PC-9 (cell line): ENCODE measurements around the gene CPHXL. TPM values are rescaled to one million over a fixed set of nuclear protein-coding genes. Genes with fewer than 3 reads are reported as not detected.

ENCODE experiments used
- BruUV-seq: library from RNA; stranded (reverse); fragments of 400-500 nt; replicated peaks from 2 replicates; lab custom pipeline; 2021; lab: Mats Ljungman, UMichigan
- CTCF ChIA-PET: fragments of 300-600 bp; sonication (Branson Sonifier 250); formaldehyde crosslinking; loops from one replicate; lab custom pipeline; 2022; ENCODE audit warnings: antibody characterized with exemption; lab: Charles Lee
- POLR2A ChIA-PET: fragments of 300-600 bp; sonication (Branson Sonifier 250); formaldehyde crosslinking; loops from one replicate; lab custom pipeline; 2022; ENCODE audit warnings: antibody characterized with exemption; ENCODE audit not compliant: unreplicated experiment; lab: Charles Lee
- DNase-seq, 2 experiments: peaks; one replicate each; pipeline versions ENCODE4 v3.0.0 to v3.0.0-alpha.2; 2015 to 2022; ENCODE audit warnings: mixed read lengths in 1 of 2
- H2AFZ ChIP-seq: fragments of 200-600 bp; sonication (generic); 2 replicates; pipeline ENCODE4 v1.8.1; 2017; ENCODE audit warnings: antibody characterized with exemption
- H3F3A ChIP-seq: fragments of 200-600 bp; sonication (generic); 2 replicates; pipeline ENCODE4 v1.8.1; 2017; ENCODE audit warnings: antibody characterized with exemption, mild to moderate bottlenecking, low read depth; ENCODE audit not compliant: insufficient read depth
- H3K27ac ChIP-seq: fragments of 200-600 bp; sonication (generic); 2 replicates; pipeline ENCODE4 v1.6.1; 2016; ENCODE audit warnings: mixed run types
- H3K27me3 ChIP-seq: fragments of 200-600 bp; sonication (generic); 2 replicates; pipeline ENCODE4 v1.6.1; 2016; ENCODE audit warnings: low read depth, mixed run types; ENCODE audit not compliant: insufficient read depth
- H3K36me3 ChIP-seq: fragments of 200-600 bp; sonication (generic); 2 replicates; pipeline ENCODE4 v1.6.1; 2016; ENCODE audit warnings: low read depth, mixed run types
- H3K4me1 ChIP-seq: fragments of 200-600 bp; sonication (generic); replicated peaks from 2 replicates; pipeline ENCODE4 v1.6.1; 2016; ENCODE audit warnings: mixed run types; ENCODE audit not compliant: insufficient read depth
- H3K4me2 ChIP-seq: fragments of 200-600 bp; sonication (generic); 2 replicates; pipeline ENCODE4 v1.6.1; 2017; ENCODE audit warnings: mixed run types
- H3K4me3 ChIP-seq: fragments of 200-600 bp; sonication (generic); 2 replicates; pipeline ENCODE4 v1.6.1; 2016; ENCODE audit warnings: mixed run types
- H3K79me2 ChIP-seq: fragments of 200-600 bp; sonication (generic); 2 replicates; pipeline ENCODE4 v1.6.1; 2017; ENCODE audit warnings: low read depth, mixed run types
- H3K9me2 ChIP-seq: fragments of 200-600 bp; sonication (generic); 2 replicates; pipeline ENCODE4 v1.8.1; 2017; ENCODE audit warnings: mild to moderate bottlenecking; ENCODE audit not compliant: insufficient read depth
- H3K9me3 ChIP-seq: fragments of 200-600 bp; sonication (generic); 2 replicates; pipeline ENCODE4 v1.8.1; 2016; ENCODE audit warnings: low read depth; ENCODE audit not compliant: insufficient read depth
- H4K20me1 ChIP-seq: fragments of 200-600 bp; sonication (generic); 2 replicates; pipeline ENCODE4 v1.8.1; 2017; ENCODE audit not compliant: insufficient read depth
- EZH2 ChIP-seq: fragments of 200-600 bp; sonication (generic); IDR thresholded peaks from 2 replicates; pipeline ENCODE4 v1.8.0; 2017; ENCODE audit warnings: antibody characterized with exemption, low read depth
- intact Hi-C: fragments of 100-400 bp; cut with micrococcal nuclease; formaldehyde crosslinking; loops from one replicate; pipeline ENCODE4 v1.10.0; 2022; ENCODE audit not compliant: unreplicated experiment
- total RNA-seq: library from RNA; stranded (reverse); gene quantifications from 2 replicates; pipeline ENCODE4 v1.2.3, GENCODE V29; 2021
- TF ChIP-seq, protein P1 (sequence below): fragments of 200-600 bp; sonication (generic); conservative IDR thresholded peaks from 2 replicates; pipeline ENCODE4 v1.6.1; 2017; ENCODE audit warnings: mixed run types, antibody characterized with exemption, mild to moderate bottlenecking, moderate library complexity

CPHXL gene
- total RNA-seq, 1 experiment from 2014 or later = not detected

DNA sequence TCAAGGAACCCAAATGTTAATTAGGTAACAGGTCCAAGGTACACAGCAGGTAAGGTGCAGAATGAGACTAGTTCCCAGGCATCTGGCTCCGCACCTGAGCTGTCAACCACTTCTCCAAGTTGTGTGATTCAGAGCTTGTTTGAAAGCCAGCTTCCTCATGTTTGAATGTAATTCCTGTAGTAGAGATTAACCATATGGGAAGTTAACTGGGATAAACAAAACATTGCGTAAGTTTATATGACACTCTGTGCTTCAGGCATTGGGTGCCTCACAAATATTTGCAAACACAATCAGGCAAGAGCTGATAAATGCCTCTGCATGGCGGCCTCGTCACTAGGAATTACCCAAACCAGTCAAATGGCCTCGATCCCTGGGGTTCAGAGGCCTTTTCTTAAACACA, 27.9 kb upstream of the CPHXL start:
- Histone ChIP-seq H3K4me2 (no peak overlapping the region), H2AFZ (no peak overlapping the region), H3F3A (no peaks in the 10 kb centered on the region), H3K4me3 (no peak overlapping the region), H3K79me2 (no peaks in the 10 kb centered on the region), H3K4me1 (no peaks in the 10 kb centered on the region), H3K9me3 (no peaks in the 10 kb centered on the region), H4K20me1 (no peaks in the 10 kb centered on the region), H3K27ac (no peak overlapping the region), H3K27me3 (0 out of 2 replicates have a peak, but pooled peaks cover 20% of the 10 kb centered on the region), H3K9me2 (no peaks in the 10 kb centered on the region), H3K36me3 (no peaks in the 10 kb centered on the region)
- peak in 1 of 2 experiments; percentile 88 for DNase-seq
- POLR2A ChIA-PET = no interaction called here
- TF ChIP-seq, protein P1, sequence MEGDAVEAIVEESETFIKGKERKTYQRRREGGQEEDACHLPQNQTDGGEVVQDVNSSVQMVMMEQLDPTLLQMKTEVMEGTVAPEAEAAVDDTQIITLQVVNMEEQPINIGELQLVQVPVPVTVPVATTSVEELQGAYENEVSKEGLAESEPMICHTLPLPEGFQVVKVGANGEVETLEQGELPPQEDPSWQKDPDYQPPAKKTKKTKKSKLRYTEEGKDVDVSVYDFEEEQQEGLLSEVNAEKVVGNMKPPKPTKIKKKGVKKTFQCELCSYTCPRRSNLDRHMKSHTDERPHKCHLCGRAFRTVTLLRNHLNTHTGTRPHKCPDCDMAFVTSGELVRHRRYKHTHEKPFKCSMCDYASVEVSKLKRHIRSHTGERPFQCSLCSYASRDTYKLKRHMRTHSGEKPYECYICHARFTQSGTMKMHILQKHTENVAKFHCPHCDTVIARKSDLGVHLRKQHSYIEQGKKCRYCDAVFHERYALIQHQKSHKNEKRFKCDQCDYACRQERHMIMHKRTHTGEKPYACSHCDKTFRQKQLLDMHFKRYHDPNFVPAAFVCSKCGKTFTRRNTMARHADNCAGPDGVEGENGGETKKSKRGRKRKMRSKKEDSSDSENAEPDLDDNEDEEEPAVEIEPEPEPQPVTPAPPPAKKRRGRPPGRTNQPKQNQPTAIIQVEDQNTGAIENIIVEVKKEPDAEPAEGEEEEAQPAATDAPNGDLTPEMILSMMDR = no peak
- no peak for TF ChIP-seq EZH2
- CTCF ChIA-PET = no interaction called here
- BruUV-seq = no TSS peak
- intact Hi-C loops = no loop called here

DNA sequence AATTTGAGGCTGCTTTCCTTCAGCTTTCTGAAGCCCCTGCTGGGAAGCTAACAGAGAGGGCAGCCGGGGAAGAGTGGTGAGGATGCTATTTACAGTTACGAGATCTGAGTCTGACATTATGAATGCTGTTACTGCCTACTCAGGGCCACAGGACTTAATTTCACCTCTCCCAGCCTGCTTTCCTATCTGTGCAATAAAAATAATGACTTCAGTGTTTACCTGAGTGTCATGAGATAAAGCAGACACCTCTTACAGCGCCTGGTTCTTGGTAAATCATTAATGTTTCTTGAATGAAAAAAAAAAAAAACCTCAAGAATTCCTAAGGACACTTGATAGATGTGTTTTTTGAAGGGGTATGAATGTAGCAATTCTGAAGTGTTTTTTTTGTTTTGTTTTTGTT, 24.2 kb upstream of the CPHXL start:
- no peak overlapping the region for H3K27ac ChIP-seq
- no peaks in the 10 kb centered on the region for H3F3A ChIP-seq
- H3K4me3 ChIP-seq = no peak overlapping the region
- no peaks in the 10 kb centered on the region for H3K79me2 ChIP-seq
- H3K27me3 ChIP-seq = 0 out of 2 replicates have a peak, but pooled peaks cover 27% of the 10 kb centered on the region
- no peak overlapping the region for H2AFZ ChIP-seq
- no peak for DNase-seq
- no peaks in the 10 kb centered on the region for H3K9me2 ChIP-seq
- H4K20me1 ChIP-seq = no peaks in the 10 kb centered on the region
- TF ChIP-seq, protein P1 = no peak
- no peak for TF ChIP-seq EZH2
- ChIA-PET POLR2A (no interaction called here), CTCF (no interaction called here)
- intact Hi-C loops = no loop called here
- H3K4me1 ChIP-seq = no peaks in the 10 kb centered on the region
- H3K36me3 ChIP-seq = no peaks in the 10 kb centered on the region
- H3K4me2 ChIP-seq = no peak overlapping the region
- BruUV-seq = no TSS peak
- no peaks in the 10 kb centered on the region for H3K9me3 ChIP-seq

DNA sequence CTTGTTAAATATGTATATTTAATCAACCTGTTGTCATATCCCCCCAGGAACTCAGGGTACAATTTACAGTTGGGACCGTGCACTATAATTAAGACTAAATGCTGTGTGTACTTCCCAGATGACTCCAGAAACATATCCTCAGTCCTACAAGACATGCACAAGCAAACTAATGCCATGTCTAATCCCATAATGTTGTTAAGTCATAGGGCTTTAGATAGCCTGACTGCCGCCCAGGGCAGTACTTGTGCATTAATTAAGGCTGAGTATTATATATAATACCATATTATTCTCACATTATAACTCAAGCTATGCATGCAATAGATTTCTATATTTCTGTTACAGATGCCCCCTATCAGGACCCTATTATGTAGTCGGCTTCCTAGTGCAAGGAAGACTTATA, 20.1 kb upstream of the CPHXL start:
- POLR2A ChIA-PET = no interaction called here
- H3K79me2 ChIP-seq = no peaks in the 10 kb centered on the region
- peaks cover 4% of the 10 kb centered on the region; the same call in 1 of the 2 replicates for H3K9me3 ChIP-seq
- H3K36me3 ChIP-seq = no peaks in the 10 kb centered on the region
- no peaks in the 10 kb centered on the region for H3K4me1 ChIP-seq
- TF ChIP-seq EZH2 = no peak
- TF ChIP-seq, protein P1 = no peak
- no peaks in the 10 kb centered on the region for H3K9me2 ChIP-seq
- no peaks in the 10 kb centered on the region for H4K20me1 ChIP-seq
- no peaks in the 10 kb centered on the region for H3F3A ChIP-seq
- no peak for DNase-seq
- no peak overlapping the region for H3K4me3 ChIP-seq
- CTCF ChIA-PET = no interaction called here
- BruUV-seq = no TSS peak
- H3K27ac ChIP-seq = no peak overlapping the region
- intact Hi-C loops = no loop called here
- H3K27me3 ChIP-seq = 0 out of 2 replicates have a peak, but pooled peaks cover 7% of the 10 kb centered on the region
- H3K4me2 ChIP-seq = no peak overlapping the region
- no peak overlapping the region for H2AFZ ChIP-seq
